Esophagus muscularis mucosa (tissue), 4 donors: ENCODE results near the gene CEP112. TPM values are rescaled to one million over a fixed set of nuclear protein-coding genes. Genes with fewer than 3 reads are reported as not detected.
"Not testable (repeated sequence)": the region's sequence is repeated elsewhere in the genome, so short reads cannot be mapped to it uniquely, and the experiment has no call there.

Experiments used
- DNase-seq: peaks from one replicate; pipeline ENCODE4 v3.0.0-alpha.2; 2017; ENCODE audit errors: extremely low spot score
- H3K27ac ChIP-seq, 4 donors: fragments of 200-600 bp; sonication (generic); replicated peaks in 1 of 4; 1 replicate in 3 of 4; 2 replicates in 1 of 4; pipeline ENCODE4 v1.5.1; 2016 to 2019; ENCODE audit warnings: mild to moderate bottlenecking in 1 of 4
- H3K27me3 ChIP-seq, 4 donors: fragments of 200-600 bp; sonication (generic); one replicate each; pipeline versions ENCODE4 v1.5.1 to v1.6.0; 2016 to 2019
- H3K36me3 ChIP-seq, 4 donors: fragments of 200-600 bp; sonication (generic); one replicate each; pipeline ENCODE4 v1.5.1; 2016 to 2019
- H3K4me1 ChIP-seq, 4 donors: fragments of 200-600 bp; sonication (generic); one replicate each; pipeline ENCODE4 v1.5.1; 2016 to 2019
- H3K4me3 ChIP-seq, 4 donors: fragments of 200-600 bp; sonication (generic); 1 replicate in 2 of 4; 2 replicates in 2 of 4; pipeline ENCODE4 v1.5.1; 2016 to 2019; ENCODE audit warnings: mild to moderate bottlenecking in 4 of 4, moderate library complexity in 1 of 4
- H3K9me3 ChIP-seq, 4 donors: fragments of 200-600 bp; sonication (generic); 1 replicate in 3 of 4; 2 replicates in 1 of 4; pipeline ENCODE4 v1.5.1; 2016 to 2019
- CTCF ChIP-seq, 3 experiments: fragments of 200-600 bp in 2 of 3; fragments of 450-650 bp in 1 of 3; sonication (generic) in 2 of 3; IDR thresholded peaks; one replicate each; pipeline ENCODE4 v1.5.1; 2017 to 2019; ENCODE audit warnings: antibody characterized with exemption in 3 of 3, mild to moderate bottlenecking in 2 of 3, moderate library complexity in 1 of 3
- EP300 ChIP-seq: sonication (generic); formaldehyde crosslinking; IDR thresholded peaks from one replicate; pipeline ENCODE4 v1.6.1; 2017; ENCODE audit warnings: antibody characterized with exemption
- POLR2A ChIP-seq: fragments of 450-650 bp; IDR thresholded peaks from one replicate; pipeline ENCODE4 v1.6.1; 2017; ENCODE audit warnings: antibody characterized with exemption, moderate library complexity, mild to moderate bottlenecking, low read depth
- POLR2AphosphoS5 ChIP-seq, 2 donors: sonication (generic); formaldehyde crosslinking; IDR thresholded peaks; one replicate each; pipeline ENCODE4 v1.6.1; 2017; ENCODE audit warnings: antibody characterized with exemption in 2 of 2
- WGBS: methylation state at CpG from one replicate; pipeline ENCODE4 v1.1.5; 2018; 5-methylcytosine and 5-hydroxymethylcytosine counted together
- intact Hi-C: fragments of 100-400 bp; cut with DNase I; formaldehyde crosslinking; loops from one replicate; pipeline ENCODE4 v1.15.1; 2023
- total RNA-seq, 4 donors: library from RNA; depleted of rRNA; stranded (reverse); fragments of >200 nt; gene quantifications; one replicate each; pipeline versions ENCODE4 v1.1.0 to v1.2.1, GENCODE V29; 2016

The CEP112 gene
- total RNA-seq, 4 donors from 2014 or later, result 17.0 to 24.7 (median 23.2) TPM

- Histone ChIP-seq H3K9me3 (peaks cover 0 to 7% (median 5%) of the 10 kb centered on the region in 4 donors), H3K27me3 (no peaks in the 10 kb centered on the region), H3K36me3 (peaks cover 0 to 6% (median 0%) of the 10 kb centered on the region in 4 donors), H3K27ac (no peak overlapping the region), H3K4me3 (no peak overlapping the region), H3K4me1 (no peaks in the 10 kb centered on the region)
- intact Hi-C loops, result no loop called here
- TF ChIP-seq EP300 (no peak), POLR2AphosphoS5 (IDR thresholded peaks at IDR 0.05) (no peak)
- DNase-seq, result no peak
These were observed 104.9 kb downstream of the CEP112 start for GRCh38 chr17:66087073-66087472.

GRCh38 chr17:66085221-66085620, 106.7 kb downstream of the CEP112 start:
- no peaks in the 10 kb centered on the region for H3K4me1 ChIP-seq
- 82% methylated on average over 2 of the region's 2 CpGs for WGBS
- H3K4me3 ChIP-seq, result no peak overlapping the region
- no peak overlapping the region for H3K27ac ChIP-seq
- TF ChIP-seq EP300 (no peak), CTCF (IDR thresholded peaks at IDR 0.05) (no peak), POLR2AphosphoS5 (IDR thresholded peaks at IDR 0.05) (no peak), POLR2A (no peak)
- H3K27me3 ChIP-seq, result no peaks in the 10 kb centered on the region
- intact Hi-C loops, result no loop called here
- peaks cover 0 to 7% (median 4%) of the 10 kb centered on the region in 4 donors for H3K9me3 ChIP-seq
- DNase-seq, result no peak
- H3K36me3 ChIP-seq, result peaks cover 0 to 9% (median 3%) of the 10 kb centered on the region in 4 donors

GRCh38 chr17:66080670-66081069, 111.3 kb downstream of the CEP112 start:
- intact Hi-C loops, H3K4me3 ChIP-seq, H3K9me3 ChIP-seq, H3K36me3 ChIP-seq, H3K4me1 ChIP-seq, H3K27me3 ChIP-seq, H3K27ac ChIP-seq, DNase-seq: not testable (repeated sequence)
- WGBS, result 94% methylated on average over 3 of the region's 3 CpGs

GRCh38 chr17:66076546-66077190, 115.3 kb downstream of the CEP112 start:
- Histone ChIP-seq H3K4me1 (no peaks in the 10 kb centered on the region), H3K4me3 (no peak overlapping the region), H3K27me3 (no peaks in the 10 kb centered on the region), H3K9me3 (no peaks in the 10 kb centered on the region), H3K36me3 (peaks cover 0 to 9% (median 0%) of the 10 kb centered on the region in 4 donors), H3K27ac (no peak overlapping the region)
- DNase-seq, result no peak
- 79% methylated on average over 5 of the region's 5 CpGs for WGBS
- TF ChIP-seq EP300 (no peak), POLR2AphosphoS5 (IDR thresholded peaks at IDR 0.05) (no peak), POLR2A (no peak), CTCF (IDR thresholded peaks at IDR 0.05) (no peak)
- intact Hi-C loops, result no loop called here

- H3K4me3 ChIP-seq, result no peak overlapping the region
- H3K9me3 ChIP-seq, result no peaks in the 10 kb centered on the region
- no peak for DNase-seq
- H3K27ac ChIP-seq, result no peak overlapping the region
- TF ChIP-seq POLR2AphosphoS5 (IDR thresholded peaks at IDR 0.05) (no peak), CTCF (IDR thresholded peaks at IDR 0.05) (no peak), EP300 (no peak), POLR2A (no peak)
- H3K4me1 ChIP-seq, result no peaks in the 10 kb centered on the region
- intact Hi-C loops, result no loop called here
- H3K36me3 ChIP-seq, result no peaks in the 10 kb centered on the region
- no peaks in the 10 kb centered on the region for H3K27me3 ChIP-seq
These were observed 118.5 kb downstream of the CEP112 start for GRCh38 chr17:66073384-66073783.

GRCh38 chr17:66063686-66064085, 128.2 kb downstream of the CEP112 start:
- 86% methylated on average over 1 of the region's 1 CpG for WGBS
- Histone ChIP-seq H3K4me3 (no peak overlapping the region), H3K27me3 (no peaks in the 10 kb centered on the region), H3K4me1 (no peaks in the 10 kb centered on the region), H3K9me3 (no peaks in the 10 kb centered on the region), H3K27ac (no peak overlapping the region), H3K36me3 (peaks cover 4 to 21% (median 6%) of the 10 kb centered on the region in 4 donors)
- DNase-seq, result no peak
- intact Hi-C loops, result no loop called here
- TF ChIP-seq POLR2AphosphoS5 (IDR thresholded peaks at IDR 0.05) (no peak), EP300 (no peak), CTCF (IDR thresholded peaks at IDR 0.05) (no peak), POLR2A (no peak)
